Measurements from ENCODE around the gene SMCR8. TPM values are rescaled to one million over a fixed set of nuclear protein-coding genes. Genes with fewer than 3 reads are reported as not detected.

Gene SMCR8
- total RNA-seq, 1 experiment from 2014 or later = 23.5 TPM

- TF ChIP-seq EZH2 (IDR thresholded peaks at IDR 0.05; ENCODE audit: borderline replicate concordance, low read depth, low read length, poor library complexity, severe bottlenecking) (no peak), CTCF (conservative IDR thresholded peaks at IDR 0.05; ENCODE audit: low read depth, low read length) (no peak)
- CTCF ChIA-PET = no interaction called here
- POLR2A ChIA-PET (ENCODE audit: low non-redundant PET) = interaction anchor here (0.5 to 0.6 kb wide), 2 partner anchors 61 to 124 kb away, joined by 3 to 4 read pairs; no protein-coding TSS in a partner anchor
- Histone ChIP-seq H3K27me3 (replicated peaks; ENCODE audit: insufficient read depth, low read depth, low read length, poor library complexity) (no peaks in the 10 kb centered on the region), H3K36me3 (ENCODE audit: insufficient read depth, low read length, poor library complexity, severe bottlenecking) (peaks cover 15% of the 10 kb centered on the region), H3K27ac (ENCODE audit: low read depth, low read length, poor library complexity, severe bottlenecking) (peak overlapping the region; percentile 80), H3K4me3 (ENCODE audit: low read depth, low read length, poor library complexity, severe bottlenecking) (peak overlapping the region; percentile 87), H3K4me1 (ENCODE audit: insufficient read depth, low read length, poor library complexity, severe bottlenecking) (no peaks in the 10 kb centered on the region), H3K9me3 (ENCODE audit: low read depth, low read length, poor library complexity, severe bottlenecking) (no peaks in the 10 kb centered on the region)
- no peak for DNase-seq (ENCODE audit: low spot score)
- intact Hi-C loops (cut with micrococcal nuclease; ENCODE audit: unreplicated experiment) = loop anchor here (5.0 kb wide), 1 partner anchor 180 kb away; the partner anchor contains the start of gene ALKBH5
- no TSS peak for BruUV-seq (replicated peaks)
Measured at GRCh38 chr17:18361837-18362697, 47.0 kb downstream of the SMCR8 start.

- Histone ChIP-seq H3K36me3 (ENCODE audit: insufficient read depth, low read length, poor library complexity, severe bottlenecking) (peaks cover 15% of the 10 kb centered on the region), H3K9me3 (ENCODE audit: low read depth, low read length, poor library complexity, severe bottlenecking) (no peaks in the 10 kb centered on the region), H3K27ac (ENCODE audit: low read depth, low read length, poor library complexity, severe bottlenecking) (peak overlapping the region; percentile 80), H3K4me1 (ENCODE audit: insufficient read depth, low read length, poor library complexity, severe bottlenecking) (no peaks in the 10 kb centered on the region), H3K4me3 (ENCODE audit: low read depth, low read length, poor library complexity, severe bottlenecking) (peak overlapping the region; percentile 87), H3K27me3 (replicated peaks; ENCODE audit: insufficient read depth, low read depth, low read length, poor library complexity) (no peaks in the 10 kb centered on the region)
- intact Hi-C loops (cut with micrococcal nuclease; ENCODE audit: unreplicated experiment) = loop anchor here (5.0 kb wide), 1 partner anchor 180 kb away; the partner anchor contains the start of gene ALKBH5
- no peak for TF ChIP-seq CTCF (conservative IDR thresholded peaks at IDR 0.05; ENCODE audit: low read depth, low read length)
- TSS peak; percentile 58 for BruUV-seq (replicated peaks)
- ChIA-PET POLR2A (ENCODE audit: low non-redundant PET) (interaction anchor here (0.6 kb wide), 1 partner anchor 62 kb away, joined by 4 read pairs; no protein-coding TSS in a partner anchor), CTCF (no interaction called here)
- peak; percentile 30 for DNase-seq (ENCODE audit: low spot score)
Measured at GRCh38 chr17:18362698-18363100, 47.6 kb downstream of the SMCR8 start.

- H3K27ac ChIP-seq (ENCODE audit: low read depth, low read length, poor library complexity, severe bottlenecking) = peak within 1 kb of the TSS; percentile 80
- H3K27me3 ChIP-seq (replicated peaks; ENCODE audit: insufficient read depth, low read depth, low read length, poor library complexity) = no peaks in the 10 kb centered on the region
- ChIA-PET POLR2A (ENCODE audit: low non-redundant PET) (interaction anchor here (0.6 kb wide), 1 partner anchor 63 kb away, joined by 4 read pairs; no protein-coding TSS in a partner anchor), CTCF (no interaction called here)
- no peaks in the 10 kb centered on the region for H3K9me3 ChIP-seq (ENCODE audit: low read depth, low read length, poor library complexity, severe bottlenecking)
- intact Hi-C loops (cut with micrococcal nuclease; ENCODE audit: unreplicated experiment) = loop anchor here (5.0 kb wide), 1 partner anchor 181 kb away; the partner anchor contains the start of gene ALKBH5
- DNase-seq (ENCODE audit: low spot score) = peak; percentile 94
- H3K36me3 ChIP-seq (ENCODE audit: insufficient read depth, low read length, poor library complexity, severe bottlenecking) = peaks cover 13% of the 10 kb centered on the region
- BruUV-seq (replicated peaks) = no TSS peak
- no peak for TF ChIP-seq EZH2 (IDR thresholded peaks at IDR 0.05; ENCODE audit: borderline replicate concordance, low read depth, low read length, poor library complexity, severe bottlenecking)
- no peak for TF ChIP-seq CTCF (conservative IDR thresholded peaks at IDR 0.05; ENCODE audit: low read depth, low read length)
- no peaks in the 10 kb centered on the region for H3K4me1 ChIP-seq (ENCODE audit: insufficient read depth, low read length, poor library complexity, severe bottlenecking)
- peak within 1 kb of the TSS; percentile 87 for H3K4me3 ChIP-seq (ENCODE audit: low read depth, low read length, poor library complexity, severe bottlenecking)
Measured at GRCh38 chr17:18363101-18364049, 48.3 kb downstream of the SMCR8 start, which contains the start of gene SHMT1. Gene SHMT1, minus strand, starts transcription at chr17:18363550. Its CDS starts 7,569 bp downstream, at chr17:18355981.

Measured in A673 (cell line).